H1 (cell line): ENCODE results near the gene TP63.

Experiments used
- ATF3 ChIP-seq: IDR thresholded peaks from 2 replicates; pipeline ENCODE4 v1.6.1; 2011; ENCODE audit warnings: low read depth, mild to moderate bottlenecking, low read length; ENCODE audit not compliant: insufficient read depth
- EP300 ChIP-seq, 2 experiments: IDR thresholded peaks; 1 replicate in 1 of 2; 2 replicates in 1 of 2; pipeline ENCODE4 v1.6.1; 2011 to 2012; ENCODE audit warnings: low read depth in 2 of 2, low read length in 2 of 2, mild to moderate bottlenecking in 2 of 2, borderline replicate concordance in 1 of 2, inconsistent platforms in 1 of 2, moderate library complexity in 1 of 2
- EZH2 ChIP-seq: fragments of 200-600 bp; sonication (generic); IDR thresholded peaks from 2 replicates; pipeline ENCODE4 v1.7.1; 2012; ENCODE audit warnings: low read depth, mild to moderate bottlenecking, moderate library complexity, low read length, inconsistent platforms; ENCODE audit not compliant: severe bottlenecking
- GABPA ChIP-seq: IDR thresholded peaks from 2 replicates; pipeline ENCODE4 v1.6.1; 2011; ENCODE audit warnings: mild to moderate bottlenecking, low read length, moderate library complexity, borderline replicate concordance; ENCODE audit not compliant: insufficient read depth
- TF ChIP-seq, protein P1 (sequence below), 3 experiments: IDR thresholded peaks; 1 replicate in 2 of 3; 2 replicates in 1 of 3; pipeline versions ENCODE4 v1.5.1 to v1.6.1; 2011; ENCODE audit warnings: low read length in 3 of 3, mild to moderate bottlenecking in 3 of 3, inconsistent platforms in 2 of 3, low read depth in 1 of 3, moderate library complexity in 1 of 3; ENCODE audit not compliant: insufficient read depth in 1 of 3; ENCODE audit errors: control extremely low read depth in 1 of 3

DNA sequence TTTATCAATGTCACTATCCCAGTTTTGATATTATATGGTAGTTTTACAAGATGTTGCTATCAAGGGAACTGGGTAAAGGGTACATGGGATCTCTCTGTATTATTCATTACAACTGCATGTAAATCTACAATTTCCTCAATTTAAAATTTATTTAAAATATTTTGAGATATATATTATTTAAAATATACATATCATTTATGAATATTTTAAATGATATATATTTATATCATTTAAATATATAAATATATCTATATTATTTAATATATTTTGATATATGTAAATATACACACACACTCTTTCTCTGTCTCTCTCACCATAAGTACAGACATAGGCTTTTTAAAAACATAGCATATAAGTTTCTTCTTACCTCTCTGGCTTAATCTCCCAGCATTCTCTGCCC is 104.7 kb downstream of the TP63 start:
- TF ChIP-seq GABPA (no peak), EZH2 (no peak), ATF3 (no peak), EP300 (IDR thresholded peaks at IDR 0.05; ENCODE audit: borderline replicate concordance in 1 of 2, low read depth in 2 of 2, low read length in 2 of 2) (no peak)
- TF ChIP-seq, protein P1, sequence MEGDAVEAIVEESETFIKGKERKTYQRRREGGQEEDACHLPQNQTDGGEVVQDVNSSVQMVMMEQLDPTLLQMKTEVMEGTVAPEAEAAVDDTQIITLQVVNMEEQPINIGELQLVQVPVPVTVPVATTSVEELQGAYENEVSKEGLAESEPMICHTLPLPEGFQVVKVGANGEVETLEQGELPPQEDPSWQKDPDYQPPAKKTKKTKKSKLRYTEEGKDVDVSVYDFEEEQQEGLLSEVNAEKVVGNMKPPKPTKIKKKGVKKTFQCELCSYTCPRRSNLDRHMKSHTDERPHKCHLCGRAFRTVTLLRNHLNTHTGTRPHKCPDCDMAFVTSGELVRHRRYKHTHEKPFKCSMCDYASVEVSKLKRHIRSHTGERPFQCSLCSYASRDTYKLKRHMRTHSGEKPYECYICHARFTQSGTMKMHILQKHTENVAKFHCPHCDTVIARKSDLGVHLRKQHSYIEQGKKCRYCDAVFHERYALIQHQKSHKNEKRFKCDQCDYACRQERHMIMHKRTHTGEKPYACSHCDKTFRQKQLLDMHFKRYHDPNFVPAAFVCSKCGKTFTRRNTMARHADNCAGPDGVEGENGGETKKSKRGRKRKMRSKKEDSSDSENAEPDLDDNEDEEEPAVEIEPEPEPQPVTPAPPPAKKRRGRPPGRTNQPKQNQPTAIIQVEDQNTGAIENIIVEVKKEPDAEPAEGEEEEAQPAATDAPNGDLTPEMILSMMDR (IDR thresholded peaks at IDR 0.05; ENCODE audit: control extremely low read depth in 1 of 3, insufficient read depth in 1 of 3, low read depth in 1 of 3, low read length in 3 of 3) = no peak
